Measurements from ENCODE around the gene ASB5. TPM values are rescaled to one million over a fixed set of nuclear protein-coding genes. Genes with fewer than 3 reads are reported as not detected.

ASB5 gene
- total and polyA plus RNA-seq, 12 donors, result 0.17 to 0.27 (median 0.20) TPM; not detected in 9

GRCh38 chr4:176185051-176185450 lies 84.0 kb downstream of the ASB5 start:
- TF ChIP-seq CTCF (IDR thresholded peaks at IDR 0.05) (no peak), POLR2A (IDR thresholded peaks at IDR 0.05) (no peak)
- H3K27ac ChIP-seq, result no peak overlapping the region
- no peak for DNase-seq
- H3K4me1 ChIP-seq (replicated peaks in 1 of 2), result no peaks in the 10 kb centered on the region
- H3K9me3 ChIP-seq (replicated peaks in 1 of 3), result no peaks in the 10 kb centered on the region
- no peaks in the 10 kb centered on the region for H3K27me3 ChIP-seq
- intact Hi-C loops (cut with DNase I), result no loop called here
- H3K36me3 ChIP-seq (replicated peaks in 1 of 2), result no peaks in the 10 kb centered on the region
- H3K4me3 ChIP-seq, result no peak overlapping the region
- WGBS, 4 donors, result 8 to 24% (median 21%) methylated on average over 1 of the region's 1 CpG

Other genes with a start within 250 kb of the ASB5 start
- gene WDR17, start 203.4 kb downstream of the ASB5 start, total RNA-seq, result 1 to 10 TPM in 8 of 9 donors, under 1 TPM in 1; 0.97 to 6.2 (median 3.4) TPM
- gene WDR17, start 203.4 kb downstream of the ASB5 start, polyA plus RNA-seq, result 1 to 10 TPM in 2 of 3 donors, under 1 TPM in 1; 0.81 to 7.7 (median 1.5) TPM
- gene SPATA4, start 73.6 kb downstream of the ASB5 start, total RNA-seq, result under 1 TPM in 4 of 9 donors, not detected in 5; 0.33 to 0.83 (median 0.57) TPM
- under 1 TPM; 0.13 to 0.29 (median 0.24) TPM for gene SPATA4, start 73.6 kb downstream of the ASB5 start, polyA plus RNA-seq
- gene SPCS3, start 50.7 kb upstream of the ASB5 start, total RNA-seq, result 100 to 1,000 TPM in 2 of 9 donors, 10 to 100 TPM in 7; 23.0 to 144 (median 49.5) TPM
- 10 to 100 TPM in 2 of 3 donors, 1 to 10 TPM in 1; 8.4 to 69.8 (median 13.5) TPM for gene SPCS3, start 50.7 kb upstream of the ASB5 start, polyA plus RNA-seq

All from adrenal gland (tissue), 12 donors.